HG02885 (cell line): Measurements from ENCODE around the gene TMEM176B.
"Not testable (repeated sequence)": the region's sequence is repeated elsewhere in the genome, so short reads cannot be mapped to it uniquely, and the experiment has no call there.

ENCODE experiments used
- ATAC-seq: cut with Tn5 transposase; IDR thresholded peaks from one replicate; pipeline ENCODE4 v1.9.1; 2021; ENCODE audit warnings: mild to moderate bottlenecking; ENCODE audit not compliant: unreplicated experiment, poor library complexity

TMEM176B gene

GRCh38 chr7:150791746-150792452 lies 8.3 kb downstream of the TMEM176B start:
- ATAC-seq: no peak

DNA sequence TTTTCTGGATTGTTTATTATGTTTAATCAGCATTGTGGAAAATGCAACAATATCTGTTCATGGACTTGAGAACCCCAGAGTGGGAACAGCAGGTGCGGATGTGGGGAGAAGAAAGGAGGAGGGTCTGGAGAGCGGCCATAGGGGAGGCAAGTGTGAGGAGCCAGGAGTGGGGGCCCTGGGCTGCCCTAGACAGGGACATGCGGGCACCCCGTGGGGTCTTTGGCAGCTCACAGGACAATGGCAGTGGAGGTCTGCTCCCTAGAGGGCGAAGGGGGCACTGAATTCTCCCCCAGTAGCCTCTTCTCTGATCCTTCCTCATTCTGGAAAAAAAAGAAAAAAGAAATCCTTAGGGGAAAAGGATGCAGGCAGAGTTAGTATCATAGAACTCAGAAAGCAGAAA lies 8.9 kb downstream of the TMEM176B start:
- no peak for ATAC-seq

GRCh38 chr7:150790416-150791075 lies 9.6 kb downstream of the TMEM176B start:
- no peak for ATAC-seq

GRCh38 chr7:150788474-150789269 lies 11.5 kb downstream of the TMEM176B start:
- no peak for ATAC-seq

DNA sequence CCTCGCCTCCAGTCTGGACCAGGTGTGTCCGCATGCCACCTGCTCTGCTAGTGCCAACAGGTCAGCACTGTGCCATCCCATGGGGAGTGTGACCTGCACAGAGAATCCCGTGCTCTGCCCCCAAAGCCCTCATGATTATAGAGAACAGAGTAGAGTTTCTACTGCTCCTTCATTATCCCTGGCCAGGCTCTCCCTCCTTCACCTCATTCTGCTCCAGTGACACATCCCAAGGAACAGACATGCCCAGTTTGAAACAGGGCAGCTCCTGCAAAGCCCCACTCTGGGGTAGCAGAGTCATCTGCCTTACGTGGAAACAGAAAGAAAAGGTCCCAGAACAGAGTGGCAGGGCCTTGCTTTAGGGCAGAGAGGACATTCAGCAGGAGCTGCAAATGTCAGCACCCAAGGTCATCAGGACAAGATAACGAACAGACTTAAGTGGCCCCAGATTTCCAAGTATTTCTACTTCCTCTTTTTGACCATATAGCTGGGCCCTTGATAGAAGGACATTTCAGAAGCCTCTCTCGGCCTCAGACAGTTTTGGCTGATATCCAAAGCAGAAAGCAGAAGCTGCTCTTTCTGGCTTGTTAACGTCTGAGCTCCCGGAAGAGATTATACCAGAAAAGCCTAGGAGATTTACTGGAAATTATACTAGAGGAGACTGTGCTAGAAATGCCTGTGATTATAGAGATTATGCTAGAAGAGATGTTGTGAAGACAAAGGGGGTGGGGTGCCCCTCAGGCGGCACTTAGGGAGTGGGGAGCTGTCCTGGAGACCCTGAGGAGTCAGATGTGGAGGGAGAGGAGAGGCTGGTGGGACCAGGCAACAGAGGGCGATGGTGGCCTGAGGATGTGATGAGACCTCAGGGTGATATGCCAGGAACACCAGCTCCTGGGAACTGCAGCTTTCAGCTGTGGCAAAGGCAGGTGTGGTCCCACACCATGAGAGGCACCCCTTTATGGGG lies 12.6 kb downstream of the TMEM176B start:
- peak; percentile 62 for ATAC-seq

GRCh38 chr7:150784954-150785353 lies 15.2 kb downstream of the TMEM176B start:
- no peak for ATAC-seq

- ATAC-seq: no peak
Measured at GRCh38 chr7:150784120-150784736, 15.9 kb downstream of the TMEM176B start.

DNA sequence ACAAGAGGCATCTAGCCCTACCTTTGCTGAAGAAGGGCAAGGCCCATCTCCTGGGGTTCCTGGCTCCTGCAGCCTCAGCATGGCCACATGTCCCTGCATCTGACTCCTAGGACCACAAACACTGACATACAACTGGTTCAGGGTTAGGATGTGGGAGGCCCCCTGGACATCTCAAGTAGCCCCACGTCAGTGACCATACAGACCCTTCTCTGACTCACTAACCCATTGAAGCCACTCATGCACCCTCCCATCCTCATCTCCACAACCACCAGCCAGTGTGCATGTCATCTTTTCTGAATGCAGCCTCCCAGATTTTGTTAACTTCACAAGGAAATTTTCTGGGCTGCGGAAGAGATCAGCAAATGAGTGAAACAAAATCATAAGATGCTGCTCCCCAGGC lies 18.2 kb downstream of the TMEM176B start:
- ATAC-seq: no peak

GRCh38 chr7:150781103-150781502 lies 19.1 kb downstream of the TMEM176B start:
- ATAC-seq: no peak

DNA sequence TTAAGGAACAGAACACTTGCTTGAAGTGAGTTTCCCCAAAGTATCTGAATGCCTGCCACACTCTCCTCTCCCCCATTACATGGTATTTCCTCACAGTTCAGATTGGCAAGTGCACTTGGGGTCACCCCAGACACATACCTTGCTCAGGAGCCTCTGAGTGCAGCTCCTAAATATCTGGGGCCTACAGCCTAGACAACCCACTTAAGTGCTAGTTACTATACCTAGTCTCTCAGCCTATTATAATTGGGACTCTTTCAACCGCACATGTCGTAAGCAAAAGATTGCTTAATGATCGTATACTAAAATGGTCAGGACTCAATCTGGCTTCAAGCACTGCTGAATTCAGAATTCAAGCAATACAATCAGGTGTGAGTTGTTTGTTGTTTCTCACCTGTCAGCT lies 19.9 kb downstream of the TMEM176B start:
- no peak for ATAC-seq

DNA sequence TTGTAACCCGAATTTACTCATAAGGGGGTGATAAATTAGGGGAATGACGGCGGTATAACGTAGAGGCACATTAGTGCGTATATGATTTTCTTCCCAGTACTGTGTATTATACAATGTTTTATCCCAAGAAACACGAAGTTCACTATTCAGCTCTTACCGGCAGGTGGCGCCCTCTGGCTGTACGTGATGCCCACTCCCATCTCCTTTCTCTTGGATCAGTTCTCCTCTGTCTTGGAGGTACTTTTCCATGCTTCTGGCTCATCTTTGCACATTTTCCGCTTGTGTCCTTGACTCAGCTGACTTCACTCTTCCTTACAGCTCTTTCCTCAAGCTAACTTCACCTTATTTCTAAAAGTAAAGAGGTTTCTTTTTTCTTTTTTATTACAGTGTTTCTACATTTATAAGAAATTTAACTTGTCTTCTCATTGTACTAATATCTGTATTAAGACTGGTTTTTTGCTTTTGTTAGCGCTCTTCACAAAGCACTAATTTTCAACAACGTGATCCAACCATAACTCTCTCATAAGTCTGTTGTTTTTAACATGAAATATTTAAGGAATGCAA lies 21.3 kb downstream of the TMEM176B start:
- ATAC-seq: no peak

GRCh38 chr7:150778014-150778737 lies 22.0 kb downstream of the TMEM176B start:
- no peak for ATAC-seq

DNA sequence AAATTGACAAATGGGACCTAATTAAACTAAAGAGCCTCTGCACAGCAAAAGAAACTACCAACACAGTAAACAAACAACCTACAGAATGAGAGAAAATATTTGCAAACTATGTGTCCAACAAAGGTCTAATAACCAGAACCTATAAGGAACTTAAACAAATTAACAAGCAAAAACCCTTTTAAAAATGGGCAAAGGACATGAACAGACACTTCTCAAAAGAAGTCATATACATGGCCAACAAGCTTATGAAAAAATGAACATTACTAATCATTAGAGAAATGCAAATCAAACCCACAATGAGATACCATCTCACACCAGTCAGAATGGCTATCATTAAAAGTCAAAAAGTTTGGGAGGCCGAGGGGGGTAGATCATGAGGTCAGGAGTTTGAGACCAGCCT lies 26.0 kb downstream of the TMEM176B start:
- ATAC-seq: not testable (repeated sequence)

- no peak for ATAC-seq
Measured at GRCh38 chr7:150769768-150770167, 30.4 kb downstream of the TMEM176B start.

GRCh38 chr7:150766334-150766709 lies 33.8 kb downstream of the TMEM176B start:
- ATAC-seq: no peak

- no peak for ATAC-seq
Measured at GRCh38 chr7:150759479-150759878, 40.7 kb downstream of the TMEM176B start.

GRCh38 chr7:150756858-150757257 lies 43.3 kb downstream of the TMEM176B start:
- ATAC-seq: no peak

DNA sequence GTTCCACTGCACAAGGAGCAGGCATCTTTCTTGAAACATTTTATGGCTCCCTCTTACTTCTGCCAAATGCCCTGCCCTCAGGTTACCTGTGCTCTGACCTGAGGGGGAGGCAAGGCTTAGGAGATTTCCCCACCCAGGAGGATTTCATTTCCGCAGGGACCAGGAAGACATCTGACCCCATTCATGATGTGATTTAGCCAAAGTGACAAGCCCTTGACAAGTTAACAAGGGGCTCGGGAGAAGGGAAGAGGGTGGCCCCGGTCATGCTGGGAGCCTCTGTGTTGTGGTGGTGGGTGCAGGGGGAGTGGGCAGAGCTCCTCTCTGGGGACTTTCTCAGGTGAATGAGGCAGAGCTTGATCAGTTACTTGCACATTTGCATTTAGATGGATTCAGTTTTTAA lies 44.0 kb downstream of the TMEM176B start:
- ATAC-seq: no peak
